BLaER1 (cell line): ENCODE results near the gene WDR45B.

ENCODE experiments used
- H3K27ac ChIP-seq: shearing (Covaris generic); formaldehyde crosslinking; 2 replicates; pipeline ENCODE4 v1.8.1; 2022
- H3K27me3 ChIP-seq: shearing (Covaris generic); formaldehyde crosslinking; 2 replicates; pipeline ENCODE4 v1.8.1; 2022
- H3K36me3 ChIP-seq: shearing (Covaris generic); formaldehyde crosslinking; 2 replicates; pipeline ENCODE4 v1.8.1; 2022
- H3K4me1 ChIP-seq: shearing (Covaris generic); formaldehyde crosslinking; 2 replicates; pipeline ENCODE4 v1.8.1; 2022
- H3K4me2 ChIP-seq: shearing (Covaris generic); formaldehyde crosslinking; 2 replicates; pipeline ENCODE4 v1.8.1; 2022
- H3K4me3 ChIP-seq: shearing (Covaris generic); formaldehyde crosslinking; 2 replicates; pipeline ENCODE4 v1.8.1; 2022
- H3K9ac ChIP-seq: shearing (Covaris generic); formaldehyde crosslinking; 2 replicates; pipeline ENCODE4 v1.8.1; 2022
- H3K9me3 ChIP-seq: shearing (Covaris generic); formaldehyde crosslinking; 2 replicates; pipeline ENCODE4 v1.8.1; 2022
- H4K20me1 ChIP-seq: shearing (Covaris generic); formaldehyde crosslinking; 2 replicates; pipeline ENCODE4 v1.8.1; 2022
- Cebpa-rat ChIP-seq: shearing (Covaris generic); IDR thresholded peaks from 2 replicates; pipeline ENCODE4 v1.8.1; 2022

The WDR45B gene

GRCh38 chr17:82650723-82651122 is 2.5 kb upstream of the WDR45B start:
- Histone ChIP-seq H3K36me3 (peaks cover 4% of the 10 kb centered on the region; the same call in 1 of the 2 replicates), H3K4me3 (no peak overlapping the region), H3K4me2 (no peak overlapping the region), H3K27me3 (no peaks in the 10 kb centered on the region), H4K20me1 (peaks cover 25% of the 10 kb centered on the region), H3K27ac (no peak overlapping the region), H3K9ac (no peak overlapping the region), H3K4me1 (peaks cover 50% of the 10 kb centered on the region), H3K9me3 (no peaks in the 10 kb centered on the region)
- no peak for TF ChIP-seq Cebpa-rat

GRCh38 chr17:82649501-82650261 is 1.4 kb upstream of the WDR45B start:
- Histone ChIP-seq H3K27me3 (no peaks in the 10 kb centered on the region), H3K4me1 (peaks cover 44% of the 10 kb centered on the region), H3K36me3 (peaks cover 12% of the 10 kb centered on the region), H3K27ac (peak overlapping the region; percentile 72; the same call in 1 of the 2 replicates), H3K9me3 (no peaks in the 10 kb centered on the region), H3K4me2 (peak overlapping the region; percentile 94), H3K4me3 (no peak overlapping the region), H3K9ac (peak overlapping the region; percentile 75; the same call in 1 of the 2 replicates), H4K20me1 (peaks cover 36% of the 10 kb centered on the region)
- no peak for TF ChIP-seq Cebpa-rat

GRCh38 chr17:82648742-82649331 is 593 bp upstream of the WDR45B start:
- TF ChIP-seq Cebpa-rat = no peak
- H3K27me3 ChIP-seq = no peaks in the 10 kb centered on the region
- H3K36me3 ChIP-seq = peaks cover 21% of the 10 kb centered on the region
- peak overlapping the region; percentile 94 for H3K4me2 ChIP-seq
- H3K27ac ChIP-seq = peak overlapping the region; percentile 72
- peak overlapping the region; percentile 60 for H3K4me3 ChIP-seq
- peaks cover 44% of the 10 kb centered on the region for H4K20me1 ChIP-seq
- no peaks in the 10 kb centered on the region for H3K9me3 ChIP-seq
- peaks cover 35% of the 10 kb centered on the region for H3K4me1 ChIP-seq
- H3K9ac ChIP-seq = peak overlapping the region; percentile 75

GRCh38 chr17:82647593-82648164 is 565 bp downstream of the WDR45B start:
- Histone ChIP-seq H3K27ac (peak overlapping the region; percentile 95), H3K9ac (peak overlapping the region; percentile 97), H4K20me1 (peaks cover 56% of the 10 kb centered on the region), H3K4me2 (peak overlapping the region; percentile 99), H3K4me1 (peaks cover 31% of the 10 kb centered on the region), H3K9me3 (no peaks in the 10 kb centered on the region), H3K4me3 (peak overlapping the region; percentile 97), H3K27me3 (no peaks in the 10 kb centered on the region), H3K36me3 (peaks cover 32% of the 10 kb centered on the region)
- no peak for TF ChIP-seq Cebpa-rat

- H3K4me2 ChIP-seq = peak overlapping the region; percentile 99; the same call in 1 of the 2 replicates
Observed at GRCh38 chr17:82645516-82645915, 2.7 kb downstream of the WDR45B start.

GRCh38 chr17:82644148-82644547 is 4.1 kb downstream of the WDR45B start:
- TF ChIP-seq Cebpa-rat = no peak
- Histone ChIP-seq H3K9ac (peak overlapping the region; percentile 48; the same call in 1 of the 2 replicates), H3K4me3 (no peak overlapping the region), H3K4me1 (peaks cover 27% of the 10 kb centered on the region), H3K9me3 (no peaks in the 10 kb centered on the region), H3K36me3 (peaks cover 67% of the 10 kb centered on the region), H3K27ac (no peak overlapping the region), H4K20me1 (peaks cover 91% of the 10 kb centered on the region), H3K27me3 (no peaks in the 10 kb centered on the region), H3K4me2 (no peak overlapping the region)

More at GRCh38 chr17:82645516-82645915, 2.7 kb downstream of the WDR45B start:
- no peak overlapping the region for H3K27ac ChIP-seq
- TF ChIP-seq Cebpa-rat = no peak
- H3K9me3 ChIP-seq = no peaks in the 10 kb centered on the region
- no peak overlapping the region for H3K9ac ChIP-seq
- peaks cover 31% of the 10 kb centered on the region for H3K4me1 ChIP-seq
- peaks cover 54% of the 10 kb centered on the region for H3K36me3 ChIP-seq
- H4K20me1 ChIP-seq = peaks cover 77% of the 10 kb centered on the region
- no peaks in the 10 kb centered on the region for H3K27me3 ChIP-seq
- no peak overlapping the region for H3K4me3 ChIP-seq

GRCh38 chr17:82642022-82642421 is 6.2 kb downstream of the WDR45B start:
- Histone ChIP-seq H3K27ac (no peak overlapping the region), H3K4me2 (no peak overlapping the region), H4K20me1 (peaks cover 98% of the 10 kb centered on the region), H3K4me1 (peaks cover 17% of the 10 kb centered on the region), H3K9ac (no peak overlapping the region), H3K9me3 (peaks cover 6% of the 10 kb centered on the region; the same call in 1 of the 2 replicates), H3K4me3 (no peak overlapping the region), H3K36me3 (peaks cover 87% of the 10 kb centered on the region), H3K27me3 (no peaks in the 10 kb centered on the region)
- no peak for TF ChIP-seq Cebpa-rat

- no peak overlapping the region for H3K4me2 ChIP-seq
- 0 out of 2 replicates have a peak overlapping the region, but pooled peaks have one; percentile 24 for H3K9ac ChIP-seq
- no peak for TF ChIP-seq Cebpa-rat
- peaks cover 9% of the 10 kb centered on the region; the same call in 1 of the 2 replicates for H3K9me3 ChIP-seq
- H3K27ac ChIP-seq = no peak overlapping the region
- H3K36me3 ChIP-seq = peaks cover 98% of the 10 kb centered on the region
- H3K4me1 ChIP-seq = no peaks in the 10 kb centered on the region
- peaks cover 98% of the 10 kb centered on the region for H4K20me1 ChIP-seq
- no peaks in the 10 kb centered on the region for H3K27me3 ChIP-seq
- H3K4me3 ChIP-seq = no peak overlapping the region
Observed at GRCh38 chr17:82640036-82640435, 8.2 kb downstream of the WDR45B start.

GRCh38 chr17:82639628-82640027 is 8.6 kb downstream of the WDR45B start:
- Histone ChIP-seq H3K4me1 (no peaks in the 10 kb centered on the region), H3K36me3 (peaks cover 98% of the 10 kb centered on the region), H3K4me2 (no peak overlapping the region), H3K27me3 (no peaks in the 10 kb centered on the region), H3K4me3 (no peak overlapping the region), H3K27ac (no peak overlapping the region), H4K20me1 (peaks cover 98% of the 10 kb centered on the region), H3K9me3 (peaks cover 9% of the 10 kb centered on the region; the same call in 1 of the 2 replicates), H3K9ac (0 out of 2 replicates have a peak overlapping the region, but pooled peaks have one; percentile 24)
- no peak for TF ChIP-seq Cebpa-rat
